ENCODE data around the gene HAGH. TPM values are rescaled to one million over a fixed set of nuclear protein-coding genes. Genes with fewer than 3 reads are reported as not detected.

The HAGH gene
- total RNA-seq, 2 experiments from 2014 or later = 26.9 to 29.9 TPM

GRCh38 chr16:1763521-1764511 lies 62.8 kb downstream of the HAGH start:
- no peaks in the 10 kb centered on the region for H3K4me1 ChIP-seq (ENCODE audit: insufficient read depth, low read length, poor library complexity, severe bottlenecking)
- BruUV-seq (replicated peaks) = no TSS peak
- H2AFZ ChIP-seq (ENCODE audit: low read length) = no peak overlapping the region
- no peak overlapping the region for H3K4me2 ChIP-seq (ENCODE audit: low read length)
- ChIA-PET CTCF (ENCODE audit: unreplicated experiment) (no interaction called here), POLR2A (no interaction called here)
- H3K27ac ChIP-seq (ENCODE audit: low read depth, low read length, poor library complexity, severe bottlenecking) = no peak overlapping the region
- intact Hi-C loops (cut with micrococcal nuclease; ENCODE audit: unreplicated experiment) = no loop called here
- no peaks in the 10 kb centered on the region for H3K9me3 ChIP-seq (ENCODE audit: low read length)
- no peaks in the 10 kb centered on the region for H3K79me2 ChIP-seq (ENCODE audit: insufficient read depth, low read depth, low read length)
- no peaks in the 10 kb centered on the region for H4K20me1 ChIP-seq (ENCODE audit: insufficient read depth, low read length)
- no peak overlapping the region for H3K4me3 ChIP-seq (ENCODE audit: low read depth, low read length, poor library complexity, severe bottlenecking)
- TF ChIP-seq CTCF (conservative IDR thresholded peaks at IDR 0.05; ENCODE audit: low read length) (peak; percentile 44), EZH2phosphoT487 (IDR thresholded peaks at IDR 0.05; ENCODE audit: borderline replicate concordance, low read depth, low read length) (no peak)
- peak; percentile 23 for DNase-seq (ENCODE audit: low spot score)
- H3K36me3 ChIP-seq (ENCODE audit: insufficient read depth, low read length) = peaks cover 52% of the 10 kb centered on the region
- no peaks in the 10 kb centered on the region for H3K9me2 ChIP-seq (ENCODE audit: insufficient read depth, low read length)

GRCh38 chr16:1762879-1763520 lies 63.6 kb downstream of the HAGH start:
- ChIA-PET POLR2A (no interaction called here), CTCF (ENCODE audit: unreplicated experiment) (no interaction called here)
- Histone ChIP-seq H3K4me1 (ENCODE audit: insufficient read depth, low read length, poor library complexity, severe bottlenecking) (no peaks in the 10 kb centered on the region), H3K9me2 (ENCODE audit: insufficient read depth, low read length) (no peaks in the 10 kb centered on the region), H3K36me3 (ENCODE audit: insufficient read depth, low read length) (peaks cover 44% of the 10 kb centered on the region), H3K4me2 (ENCODE audit: low read length) (no peak overlapping the region), H3K9me3 (ENCODE audit: low read length) (no peaks in the 10 kb centered on the region), H3K27ac (ENCODE audit: low read depth, low read length, poor library complexity, severe bottlenecking) (no peak overlapping the region), H2AFZ (ENCODE audit: low read length) (no peak overlapping the region), H3K79me2 (ENCODE audit: insufficient read depth, low read depth, low read length) (no peaks in the 10 kb centered on the region), H4K20me1 (ENCODE audit: insufficient read depth, low read length) (no peaks in the 10 kb centered on the region), H3K4me3 (ENCODE audit: low read depth, low read length, poor library complexity, severe bottlenecking) (no peak overlapping the region)
- DNase-seq (ENCODE audit: low spot score) = no peak
- intact Hi-C loops (cut with micrococcal nuclease; ENCODE audit: unreplicated experiment) = no loop called here
- no TSS peak for BruUV-seq (replicated peaks)
- TF ChIP-seq EZH2phosphoT487 (IDR thresholded peaks at IDR 0.05; ENCODE audit: borderline replicate concordance, low read depth, low read length) (no peak), CTCF (conservative IDR thresholded peaks at IDR 0.05; ENCODE audit: low read length) (no peak)

Data from OCI-LY7 (cell line).